Cardiac ventricle fibroblast (primary cell): Measurements from ENCODE around the gene TSPY2. TPM values are rescaled to one million over a fixed set of nuclear protein-coding genes. Genes with fewer than 3 reads are reported as not detected.

Experiments used
- total RNA-seq: library from RNA; depleted of rRNA; stranded (reverse); fragments of >200 nt; gene quantifications from 2 replicates; pipeline ENCODE4 v1.2.3, GENCODE V29; 2015

TSPY2 gene, protein sequence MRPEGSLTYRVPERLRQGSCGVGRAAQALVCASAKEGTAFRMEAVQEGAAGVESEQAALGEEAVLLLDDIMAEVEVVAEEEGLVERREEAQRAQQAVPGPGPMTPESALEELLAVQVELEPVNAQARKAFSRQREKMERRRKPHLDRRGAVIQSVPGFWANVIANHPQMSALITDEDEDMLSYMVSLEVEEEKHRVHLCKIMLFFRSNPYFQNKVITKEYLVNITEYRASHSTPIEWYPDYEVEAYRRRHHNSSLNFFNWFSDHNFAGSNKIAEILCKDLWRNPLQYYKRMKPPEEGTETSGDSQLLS
- not detected in 2 replicates for total RNA-seq

DNA sequence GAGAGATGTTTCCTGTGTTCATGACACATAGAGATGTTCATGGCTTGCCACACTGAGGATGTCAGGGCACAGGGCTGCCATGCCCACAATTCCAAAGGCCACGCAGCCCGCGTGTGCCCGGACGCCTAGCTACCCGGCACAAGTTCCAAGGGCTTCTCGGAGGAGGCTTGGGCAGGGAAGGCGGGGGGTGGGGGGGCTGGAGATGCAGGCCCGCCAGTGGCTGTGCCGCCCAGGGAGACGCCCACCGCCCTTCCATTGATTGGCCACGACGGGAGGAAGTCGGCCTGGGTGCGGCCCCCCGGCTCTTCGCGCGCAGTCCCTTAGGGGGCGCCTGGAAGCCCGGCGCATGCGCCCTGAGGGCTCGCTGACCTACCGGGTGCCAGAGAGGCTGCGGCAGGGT lies at the start of gene TSPY2:
Gene TSPY2, plus strand, starts transcription at position 301 of the 400 bp plus-strand sequence. Its CDS starts 46 bp downstream, at position 347.

